Mucosa of descending colon (tissue), 3 donors: ENCODE data around the gene ATXN2L. TPM values are rescaled to one million over a fixed set of nuclear protein-coding genes. Genes with fewer than 3 reads are reported as not detected.

ENCODE experiments used
- ATAC-seq: fragments of 200-7000 bp; cut with Tn5 transposase; one replicate; pipeline ENCODE4 v1.9.1; 2020; ENCODE audit warnings: mild to moderate bottlenecking, moderate library complexity
- DNase-seq, 3 donors: peaks; one replicate each; pipeline ENCODE4 v3.0.0-alpha.2; 2020
- H3K36me3 ChIP-seq: fragments of 200-600 bp; one replicate; pipeline ENCODE4 v1.8.0; 2021; ENCODE audit warnings: low read depth, mild to moderate bottlenecking
- H3K4me1 ChIP-seq: fragments of 200-600 bp; one replicate; pipeline ENCODE4 v1.8.0; 2021; ENCODE audit warnings: low read depth, mild to moderate bottlenecking
- H3K4me3 ChIP-seq: fragments of 200-600 bp; one replicate; pipeline ENCODE4 v1.8.0; 2021; ENCODE audit warnings: mild to moderate bottlenecking
- H3K9me3 ChIP-seq: fragments of 200-600 bp; one replicate; pipeline ENCODE4 v1.8.0; 2021; ENCODE audit warnings: mild to moderate bottlenecking
- intact Hi-C, 2 donors: fragments of 100-400 bp; cut with DNase I in 1 of 2; cut with micrococcal nuclease in 1 of 2; formaldehyde crosslinking; loops; one replicate each; pipeline versions ENCODE4 v1.11.0 to v1.11.1; 2022; cut with DNase I, micrococcal nuclease
- total RNA-seq, 3 donors: library from RNA; stranded (reverse); fragmentation: NEBNext Ultra II Directional in 2 of 3; extraction: Animal tissue kit (Norgen Biotek cat#: 25700) in 2 of 3; gene quantifications; one replicate each; pipeline versions ENCODE4 v1.2.1 to v1.2.4, GENCODE V29; 2021 to 2023
- TF ChIP-seq, protein P1 (sequence below): fragments of 200-600 bp; IDR thresholded peaks from one replicate; pipeline ENCODE4 v1.8.0; 2022; ENCODE audit warnings: antibody characterized with exemption, mild to moderate bottlenecking
- donor health status: DM: no; HTN: no; CAD: no; lungs with moderate emphysema.
- donor health status: DM: no; HTN: no; CAD: no.
- donor health status: DM: no; HTN: yes; CAD: no.

Gene ATXN2L
- total RNA-seq, 3 donors from 2014 or later, result 102 to 108 (median 107) TPM

- H3K4me1 ChIP-seq, result peaks cover 23% of the 10 kb centered on the region
- ATAC-seq, result no peak
- intact Hi-C loops, result no loop called here
- H3K9me3 ChIP-seq, result no peaks in the 10 kb centered on the region
- peak overlapping the region; percentile 2 for H3K4me3 ChIP-seq
- TF ChIP-seq, protein P1, sequence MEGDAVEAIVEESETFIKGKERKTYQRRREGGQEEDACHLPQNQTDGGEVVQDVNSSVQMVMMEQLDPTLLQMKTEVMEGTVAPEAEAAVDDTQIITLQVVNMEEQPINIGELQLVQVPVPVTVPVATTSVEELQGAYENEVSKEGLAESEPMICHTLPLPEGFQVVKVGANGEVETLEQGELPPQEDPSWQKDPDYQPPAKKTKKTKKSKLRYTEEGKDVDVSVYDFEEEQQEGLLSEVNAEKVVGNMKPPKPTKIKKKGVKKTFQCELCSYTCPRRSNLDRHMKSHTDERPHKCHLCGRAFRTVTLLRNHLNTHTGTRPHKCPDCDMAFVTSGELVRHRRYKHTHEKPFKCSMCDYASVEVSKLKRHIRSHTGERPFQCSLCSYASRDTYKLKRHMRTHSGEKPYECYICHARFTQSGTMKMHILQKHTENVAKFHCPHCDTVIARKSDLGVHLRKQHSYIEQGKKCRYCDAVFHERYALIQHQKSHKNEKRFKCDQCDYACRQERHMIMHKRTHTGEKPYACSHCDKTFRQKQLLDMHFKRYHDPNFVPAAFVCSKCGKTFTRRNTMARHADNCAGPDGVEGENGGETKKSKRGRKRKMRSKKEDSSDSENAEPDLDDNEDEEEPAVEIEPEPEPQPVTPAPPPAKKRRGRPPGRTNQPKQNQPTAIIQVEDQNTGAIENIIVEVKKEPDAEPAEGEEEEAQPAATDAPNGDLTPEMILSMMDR, result no peak
- no peak for DNase-seq
- H3K36me3 ChIP-seq, result no peaks in the 10 kb centered on the region
These were observed 802 bp upstream of the ATXN2L start for GRCh38 chr16:28821874-28822519.

DNA sequence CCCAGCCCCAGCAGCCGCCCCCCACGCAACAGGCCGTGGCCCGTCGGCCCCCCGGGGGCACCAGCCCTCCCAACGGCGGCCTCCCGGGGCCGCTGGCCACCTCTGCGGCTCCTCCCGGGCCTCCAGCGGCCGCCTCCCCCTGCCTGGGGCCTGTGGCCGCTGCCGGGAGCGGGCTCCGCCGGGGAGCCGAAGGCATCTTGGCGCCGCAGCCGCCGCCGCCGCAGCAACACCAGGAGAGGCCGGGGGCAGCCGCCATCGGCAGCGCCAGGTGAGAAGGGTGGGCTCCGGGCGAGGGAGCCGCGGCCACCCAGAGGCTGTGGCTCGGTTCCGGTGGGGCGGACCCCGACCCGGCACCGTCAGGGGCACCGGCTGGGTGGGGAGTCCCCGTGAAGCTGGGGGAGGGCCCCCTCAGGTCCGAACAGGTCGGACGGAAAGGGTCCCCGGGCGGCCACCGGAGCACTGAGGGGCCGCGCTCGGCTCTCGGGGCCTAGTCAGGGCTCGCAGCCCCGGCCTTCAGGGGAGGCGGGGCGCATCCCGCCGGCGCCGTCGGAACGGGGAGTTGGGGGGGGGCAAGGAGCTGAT is 583 bp downstream of the ATXN2L start:
- peaks cover 23% of the 10 kb centered on the region for H3K4me1 ChIP-seq
- H3K36me3 ChIP-seq, result no peaks in the 10 kb centered on the region
- TF ChIP-seq, protein P1, result no peak
- intact Hi-C loops, result no loop called here
- DNase-seq, result peak in 1 of 3 donors; percentile 65
- no peaks in the 10 kb centered on the region for H3K9me3 ChIP-seq
- H3K4me3 ChIP-seq, result peak overlapping the region; percentile 100
- ATAC-seq, result peak; percentile 44

DNA sequence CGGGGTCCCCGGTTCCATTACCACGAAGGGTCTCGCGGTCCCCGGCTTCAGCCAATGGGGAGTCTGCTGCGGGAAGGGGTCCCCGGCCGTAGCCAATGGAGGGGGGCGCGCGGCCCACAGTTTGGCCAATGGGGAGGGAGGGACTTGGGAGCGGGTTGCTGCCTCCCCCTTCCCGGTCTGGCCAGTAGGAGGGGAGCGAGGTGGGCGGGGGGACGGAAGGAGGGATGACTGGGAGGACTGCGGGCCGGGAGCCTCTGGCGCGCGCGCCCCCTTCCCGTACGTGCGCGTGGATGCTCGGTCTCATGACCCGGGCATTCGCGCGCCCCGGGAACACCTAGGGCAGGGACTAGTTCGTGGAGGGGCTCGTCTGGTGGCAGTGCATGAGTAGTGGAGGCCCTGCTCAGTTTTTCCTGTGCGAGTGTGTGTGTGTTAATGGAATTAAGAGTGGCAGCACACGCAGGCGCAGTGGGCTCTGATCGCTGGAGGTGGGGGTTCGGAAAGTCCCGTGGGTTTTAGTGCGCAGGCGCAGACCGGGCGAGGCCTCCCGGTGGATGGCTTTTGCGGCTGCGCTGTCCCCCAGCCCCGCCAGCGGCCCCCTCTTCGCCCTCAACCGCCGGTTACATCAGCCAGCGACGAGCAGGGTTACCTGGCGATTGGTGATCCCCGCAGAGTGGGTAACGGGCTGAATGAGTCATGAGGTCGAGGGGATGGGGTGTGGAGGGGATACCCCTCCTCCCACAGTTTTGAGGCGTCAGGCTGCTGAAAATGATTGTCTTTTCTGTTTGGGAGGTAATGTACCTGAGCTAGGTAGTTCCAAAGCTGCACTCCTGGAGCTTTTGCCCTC is 1.3 kb downstream of the ATXN2L start:
- Histone ChIP-seq H3K9me3 (no peaks in the 10 kb centered on the region), H3K36me3 (no peaks in the 10 kb centered on the region), H3K4me1 (peaks cover 23% of the 10 kb centered on the region), H3K4me3 (peak overlapping the region; percentile 100)
- ATAC-seq (peak; percentile 88), DNase-seq (peak; percentile 94 to 98 (median 97))
- intact Hi-C loops, result loop anchor here in 1 of 2 donors (2.0 kb wide), 1 partner anchor 15 kb away; no protein-coding TSS in a partner anchor
- TF ChIP-seq, protein P1, result peak; percentile 18

DNA sequence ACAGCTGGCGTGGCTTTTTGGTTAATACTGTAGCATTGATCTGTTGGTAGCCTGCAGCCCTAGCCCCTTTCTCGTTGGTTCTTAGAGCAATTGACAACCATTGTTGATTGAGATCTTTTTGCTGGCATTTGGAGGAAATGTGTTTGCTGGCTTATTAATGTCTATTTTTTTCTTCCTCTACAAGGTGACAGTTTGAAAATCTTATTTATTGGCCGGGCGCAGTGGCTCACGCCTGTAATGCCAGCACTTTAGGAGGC is 1.8 kb downstream of the ATXN2L start:
- H3K4me3 ChIP-seq, result peak overlapping the region; percentile 100
- intact Hi-C loops, result loop anchor here in 1 of 2 donors (2.0 kb wide), 1 partner anchor 14 kb away; no protein-coding TSS in a partner anchor
- no peaks in the 10 kb centered on the region for H3K9me3 ChIP-seq
- no peak for ATAC-seq
- TF ChIP-seq, protein P1, result no peak
- H3K36me3 ChIP-seq, result no peaks in the 10 kb centered on the region
- DNase-seq, result no peak
- H3K4me1 ChIP-seq, result peaks cover 23% of the 10 kb centered on the region

DNA sequence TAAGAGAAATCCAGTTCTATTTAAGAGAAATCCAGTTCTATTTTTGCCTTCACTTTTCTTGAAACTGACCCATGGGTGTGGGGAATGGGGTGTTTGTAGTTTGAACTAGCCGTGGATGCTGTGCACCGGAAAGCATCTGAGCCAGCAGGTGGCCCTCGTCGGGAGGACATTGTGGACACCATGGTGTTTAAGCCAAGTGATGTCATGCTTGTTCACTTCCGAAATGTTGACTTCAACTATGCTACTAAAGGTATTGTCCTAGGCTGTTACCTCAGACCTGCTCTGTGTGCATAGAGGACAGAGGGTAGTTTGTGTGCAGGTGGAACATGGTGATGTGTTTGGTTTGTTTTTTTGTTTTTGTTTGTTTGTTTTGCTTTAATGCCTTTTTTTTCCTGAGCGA is 3.3 kb downstream of the ATXN2L start:
- no peak for DNase-seq
- intact Hi-C loops, result no loop called here
- TF ChIP-seq, protein P1, result no peak
- H3K4me1 ChIP-seq, result peaks cover 16% of the 10 kb centered on the region
- H3K4me3 ChIP-seq, result no peak overlapping the region
- no peak for ATAC-seq
- H3K36me3 ChIP-seq, result peaks cover 9% of the 10 kb centered on the region
- H3K9me3 ChIP-seq, result no peaks in the 10 kb centered on the region
